Measurements from ENCODE around the gene CDCA5.

DNA sequence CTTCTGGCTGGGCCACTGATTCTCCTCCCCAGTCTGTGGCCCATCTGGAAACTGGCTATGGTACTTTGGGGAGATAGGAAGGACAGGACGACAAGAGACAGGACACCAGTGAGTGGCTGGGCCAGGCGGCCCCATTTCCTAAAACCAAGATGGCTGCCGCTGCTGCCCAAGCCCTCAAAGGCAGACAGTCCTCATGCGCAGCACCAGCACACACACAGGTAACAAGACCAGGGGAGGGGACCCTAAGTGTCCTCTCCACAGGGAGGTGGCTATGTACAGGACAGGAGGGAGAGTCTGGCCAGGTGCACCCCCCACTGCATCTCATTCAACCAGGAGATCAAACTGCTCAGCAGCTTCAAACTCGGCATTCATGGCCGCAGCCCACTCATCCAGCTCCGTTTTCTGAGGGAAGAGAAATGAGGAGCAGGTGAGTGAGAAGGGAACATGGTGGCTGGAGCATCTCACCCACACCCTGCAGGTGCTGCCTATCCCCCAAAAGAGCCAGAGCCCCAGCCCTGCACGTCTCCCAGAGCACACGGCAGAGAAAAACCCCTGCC is 5.0 kb downstream of the CDCA5 start:
- TF ChIP-seq, protein P1, sequence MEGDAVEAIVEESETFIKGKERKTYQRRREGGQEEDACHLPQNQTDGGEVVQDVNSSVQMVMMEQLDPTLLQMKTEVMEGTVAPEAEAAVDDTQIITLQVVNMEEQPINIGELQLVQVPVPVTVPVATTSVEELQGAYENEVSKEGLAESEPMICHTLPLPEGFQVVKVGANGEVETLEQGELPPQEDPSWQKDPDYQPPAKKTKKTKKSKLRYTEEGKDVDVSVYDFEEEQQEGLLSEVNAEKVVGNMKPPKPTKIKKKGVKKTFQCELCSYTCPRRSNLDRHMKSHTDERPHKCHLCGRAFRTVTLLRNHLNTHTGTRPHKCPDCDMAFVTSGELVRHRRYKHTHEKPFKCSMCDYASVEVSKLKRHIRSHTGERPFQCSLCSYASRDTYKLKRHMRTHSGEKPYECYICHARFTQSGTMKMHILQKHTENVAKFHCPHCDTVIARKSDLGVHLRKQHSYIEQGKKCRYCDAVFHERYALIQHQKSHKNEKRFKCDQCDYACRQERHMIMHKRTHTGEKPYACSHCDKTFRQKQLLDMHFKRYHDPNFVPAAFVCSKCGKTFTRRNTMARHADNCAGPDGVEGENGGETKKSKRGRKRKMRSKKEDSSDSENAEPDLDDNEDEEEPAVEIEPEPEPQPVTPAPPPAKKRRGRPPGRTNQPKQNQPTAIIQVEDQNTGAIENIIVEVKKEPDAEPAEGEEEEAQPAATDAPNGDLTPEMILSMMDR (IDR thresholded peaks at IDR 0.05) = no peak
- TF ChIP-seq EP300 (IDR thresholded peaks at IDR 0.05) = no peak
- no peak for TF ChIP-seq POLR2A (IDR thresholded peaks at IDR 0.05)

All from ovary (tissue), 3 donors.